DLD1 (cell line): ENCODE results near the gene FLT1.

Source experiments
- in situ Hi-C: cut with HindIII; loops from 2 replicates; pipeline ENCODE4 v1.10.0; 2017; ENCODE audit warnings: low sequenced_read_pairs

FLT1 gene

GRCh38 chr13:28464861-28465460, 30.0 kb downstream of the FLT1 start:
- in situ Hi-C loops: no loop called here

GRCh38 chr13:28463481-28463880, 31.4 kb downstream of the FLT1 start:
- in situ Hi-C loops: no loop called here

DNA sequence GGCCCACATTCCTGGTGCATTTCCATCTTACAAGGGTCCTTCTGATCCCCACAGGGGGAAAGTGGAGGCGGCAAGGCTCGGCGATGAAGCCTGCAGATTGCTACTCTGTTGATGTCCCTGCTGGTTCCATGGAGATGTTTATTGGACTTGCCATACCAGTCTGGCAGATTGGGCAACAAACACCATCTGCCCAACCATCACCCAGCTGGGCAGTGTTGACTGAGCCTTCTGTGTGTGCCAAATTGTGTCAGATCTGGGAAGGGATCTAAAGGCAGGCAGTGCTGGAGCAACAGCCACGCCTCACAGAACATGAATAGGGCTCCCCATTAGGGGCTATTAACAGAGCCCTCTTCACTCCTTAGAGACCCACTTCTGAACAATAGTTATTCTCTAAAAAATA, 35.0 kb downstream of the FLT1 start:
- in situ Hi-C loops: no loop called here

DNA sequence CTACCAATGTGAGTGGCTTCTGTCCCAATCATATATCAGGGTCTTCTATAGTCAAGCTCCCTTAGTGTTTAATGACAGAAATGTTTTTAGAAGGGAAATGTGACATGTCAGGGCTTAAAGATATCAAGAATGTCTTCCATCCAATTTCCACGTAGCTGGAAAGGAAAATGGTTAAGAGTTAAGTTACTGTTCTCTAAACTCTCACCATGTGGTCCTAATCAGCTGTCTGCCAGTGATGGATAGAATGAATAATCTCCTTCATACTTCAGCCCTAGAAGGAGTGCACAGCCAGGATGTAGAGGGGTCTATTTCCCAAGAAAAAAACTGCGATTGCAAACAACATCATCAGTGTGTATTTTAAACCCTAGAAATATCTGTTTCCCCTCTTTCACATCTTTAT, 36.3 kb downstream of the FLT1 start:
- in situ Hi-C loops: no loop called here

DNA sequence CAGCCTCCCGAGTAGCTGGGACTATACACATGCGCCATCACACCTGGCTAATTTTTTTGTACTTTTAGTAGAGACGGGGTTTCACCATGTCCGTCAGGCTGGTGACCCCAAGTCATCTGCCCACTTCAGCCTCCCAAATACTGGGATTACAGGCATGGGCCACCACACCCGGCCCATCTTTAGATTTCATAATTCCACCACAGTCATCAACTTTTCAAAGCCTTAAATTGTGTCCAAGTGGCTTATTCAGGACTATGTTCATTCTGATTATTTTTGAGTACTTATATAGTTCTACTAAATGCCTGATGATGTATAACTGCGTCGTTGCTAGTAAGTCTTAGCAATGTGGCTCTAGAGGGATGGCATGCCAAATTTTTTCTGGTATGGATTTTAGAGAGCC, 36.9 kb downstream of the FLT1 start:
- in situ Hi-C loops: no loop called here

DNA sequence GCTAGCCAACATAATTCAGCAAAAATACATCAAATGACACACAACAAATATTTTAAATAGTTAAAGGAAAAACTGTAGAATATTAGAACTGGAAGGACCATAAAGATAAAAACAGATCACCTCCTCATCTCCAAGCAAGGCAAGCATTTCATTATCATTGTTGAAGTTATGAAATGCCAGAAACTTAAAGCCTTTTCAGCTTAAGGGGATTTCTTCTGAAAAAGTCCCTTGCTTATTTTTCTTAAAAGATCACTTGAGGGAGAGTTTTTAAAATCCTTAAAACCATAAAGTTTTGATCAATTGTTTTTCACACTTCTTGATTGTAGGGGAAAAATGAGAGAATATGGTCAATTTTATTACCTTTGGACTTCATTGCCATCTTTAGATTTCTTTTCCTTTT, 37.4 kb downstream of the FLT1 start:
- in situ Hi-C loops: no loop called here

DNA sequence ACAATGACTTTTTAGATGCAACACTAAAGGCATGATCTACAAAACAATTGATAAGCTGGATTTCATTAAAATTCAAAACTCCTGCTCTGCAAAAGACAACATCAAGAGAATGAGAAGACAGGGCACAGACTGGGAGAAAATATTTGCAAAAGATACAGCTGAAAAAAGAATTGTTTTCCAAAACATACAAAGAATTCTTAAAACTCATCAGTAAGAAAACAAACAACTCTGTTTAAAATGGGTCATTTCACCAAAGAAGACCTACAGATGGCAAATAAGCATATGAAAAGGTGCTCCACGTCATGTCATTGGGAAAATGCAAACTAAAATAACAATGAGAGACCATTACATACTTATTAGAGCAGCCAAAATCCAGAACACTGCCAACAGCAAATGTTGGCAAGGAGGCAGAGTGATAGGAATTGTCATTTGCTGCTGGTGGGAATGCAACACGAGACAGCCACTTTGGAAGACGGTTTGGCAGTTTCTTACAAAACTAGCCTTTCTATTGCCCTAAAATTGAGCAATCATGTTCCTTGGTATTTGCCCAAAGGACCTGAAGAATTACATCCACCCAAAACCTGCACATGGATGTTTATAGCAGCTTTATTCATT, 39.2 kb downstream of the FLT1 start:
- in situ Hi-C loops: no loop called here

- in situ Hi-C loops: no loop called here
Observed at GRCh38 chr13:28452755-28453154, 42.2 kb downstream of the FLT1 start.

DNA sequence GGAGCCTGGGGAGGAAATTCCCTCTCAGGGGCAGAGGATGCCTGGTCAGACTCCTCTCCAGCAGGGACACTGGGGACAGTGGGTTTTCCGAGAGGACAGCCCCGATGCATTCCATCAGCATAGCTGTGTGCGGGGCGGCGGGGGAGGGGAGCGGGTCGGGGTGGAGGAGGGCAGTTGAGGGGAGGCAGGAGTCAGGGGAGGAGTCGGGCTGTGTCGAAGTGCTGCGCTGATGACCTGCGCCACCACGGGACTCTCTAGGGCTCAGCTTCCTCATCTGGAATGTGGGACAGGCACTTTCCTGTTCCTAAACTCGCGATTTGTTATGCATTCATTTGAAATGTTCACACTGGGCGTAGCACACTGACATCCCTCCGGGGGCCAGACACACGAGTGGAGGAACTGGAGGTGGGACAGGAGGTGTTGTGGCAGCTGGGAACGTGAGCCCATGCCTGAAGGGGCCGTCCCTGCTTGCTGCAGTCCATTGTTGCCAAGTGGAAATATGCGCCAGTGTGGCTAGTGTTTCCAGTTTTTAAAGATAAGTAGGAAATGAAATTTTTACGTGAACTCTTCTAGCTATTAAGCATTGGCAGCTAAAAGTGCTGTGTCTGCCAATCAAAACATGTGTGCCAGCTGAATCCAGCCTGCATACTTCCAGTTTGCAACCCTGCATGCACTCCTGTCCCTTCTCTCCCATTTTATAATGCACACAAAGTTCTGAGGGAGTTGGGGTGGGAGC, 43.3 kb downstream of the FLT1 start:
- in situ Hi-C loops: no loop called here

DNA sequence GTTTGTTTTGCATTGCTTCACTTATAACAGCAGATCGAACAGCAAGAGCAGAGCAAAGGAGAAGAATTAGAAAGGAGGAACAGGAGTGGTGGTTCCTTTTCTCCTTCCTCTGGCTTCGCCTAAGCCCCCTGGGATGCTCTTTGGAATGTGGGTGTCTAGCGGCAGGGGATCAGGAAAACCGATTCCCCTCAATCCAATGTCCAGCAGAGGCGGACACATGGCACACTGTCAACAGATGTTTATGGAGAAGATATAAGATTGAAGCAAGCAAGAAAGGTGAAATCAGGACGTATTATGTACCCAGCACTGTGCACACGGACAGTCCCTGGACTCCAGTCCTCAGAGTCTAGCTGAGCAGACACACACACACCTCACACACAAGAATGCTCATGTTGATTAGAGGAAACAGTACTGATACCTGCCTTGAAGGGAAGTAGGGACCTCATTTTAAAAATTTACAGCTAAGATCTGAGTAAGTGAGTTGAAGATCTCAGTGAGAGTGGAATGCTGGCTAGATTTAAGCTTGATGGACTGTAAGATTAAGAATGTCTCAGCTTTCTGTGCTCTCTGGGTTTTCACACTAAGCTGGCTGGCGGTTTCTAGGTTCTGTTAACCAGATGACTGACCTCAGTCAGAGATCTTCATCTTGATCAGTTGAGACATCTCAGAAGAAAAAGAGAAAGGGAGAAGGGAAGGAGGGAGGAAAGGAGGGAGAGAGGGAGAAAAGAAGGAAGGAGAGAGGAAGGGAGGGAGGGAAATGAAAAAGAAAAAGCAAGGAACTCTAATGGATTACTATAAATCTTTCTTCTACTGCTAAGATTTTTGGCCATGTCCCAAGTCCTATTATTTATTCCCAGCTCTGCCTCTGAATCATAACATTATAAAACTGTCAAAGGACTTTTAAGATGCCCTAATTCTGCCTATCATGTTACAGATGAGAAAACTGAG, 44.8 kb downstream of the FLT1 start:
- in situ Hi-C loops: no loop called here

DNA sequence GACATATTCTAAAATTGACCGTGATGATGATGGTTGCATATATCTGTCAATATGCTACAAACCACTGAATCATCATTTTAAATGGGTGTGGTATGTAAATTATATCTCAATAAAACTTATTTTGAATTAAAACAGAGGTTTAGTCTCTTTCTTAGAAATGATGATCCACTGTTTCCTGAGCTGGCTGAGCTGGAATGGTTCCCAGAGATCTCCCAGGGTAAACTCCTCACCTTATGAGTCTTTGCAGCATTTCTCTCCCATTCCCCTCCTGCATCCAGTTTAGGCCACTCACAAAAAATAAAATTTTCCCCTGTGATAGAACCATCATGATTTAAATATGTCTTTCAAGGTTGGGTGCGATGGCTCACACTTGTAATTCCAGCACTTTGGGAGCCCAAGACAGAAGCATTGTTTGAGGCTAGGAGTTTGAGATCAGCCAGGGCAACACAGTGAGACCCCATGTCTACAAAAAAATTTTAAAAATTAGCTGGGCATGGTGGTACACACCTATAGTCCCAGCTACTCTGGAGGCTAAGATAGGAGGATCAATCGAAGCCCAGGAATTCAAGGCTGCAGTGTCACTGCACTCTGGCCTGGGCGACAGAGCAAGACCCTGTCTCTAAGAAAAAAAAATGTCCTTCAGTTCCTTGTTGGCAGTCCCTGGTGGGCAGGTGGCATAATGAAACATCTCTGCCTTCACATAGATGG, 46.1 kb downstream of the FLT1 start:
- in situ Hi-C loops: no loop called here

DNA sequence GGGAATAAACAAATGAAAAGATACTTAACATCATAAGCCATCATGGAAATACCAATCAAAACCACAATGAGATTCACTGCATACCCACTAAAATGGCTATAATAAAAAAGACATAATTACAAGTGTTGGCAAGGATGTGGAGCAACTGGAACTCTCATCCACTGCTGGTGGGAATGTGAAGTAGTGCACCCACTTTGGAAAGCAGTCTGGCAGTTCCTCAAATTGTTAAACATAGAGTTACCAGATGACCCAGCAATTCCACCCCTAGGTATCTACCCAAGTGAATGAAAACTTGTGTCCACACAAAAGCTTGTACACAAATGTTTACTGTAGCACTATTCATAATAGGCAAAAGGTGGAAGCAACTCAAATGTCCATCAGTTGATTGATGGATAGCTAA, 46.9 kb downstream of the FLT1 start:
- in situ Hi-C loops: no loop called here

GRCh38 chr13:28447206-28447605, 47.7 kb downstream of the FLT1 start:
- in situ Hi-C loops: no loop called here

- in situ Hi-C loops: no loop called here
Observed at GRCh38 chr13:28442839-28443238, 52.1 kb downstream of the FLT1 start.

GRCh38 chr13:28441529-28441928, 53.4 kb downstream of the FLT1 start:
- in situ Hi-C loops: no loop called here

DNA sequence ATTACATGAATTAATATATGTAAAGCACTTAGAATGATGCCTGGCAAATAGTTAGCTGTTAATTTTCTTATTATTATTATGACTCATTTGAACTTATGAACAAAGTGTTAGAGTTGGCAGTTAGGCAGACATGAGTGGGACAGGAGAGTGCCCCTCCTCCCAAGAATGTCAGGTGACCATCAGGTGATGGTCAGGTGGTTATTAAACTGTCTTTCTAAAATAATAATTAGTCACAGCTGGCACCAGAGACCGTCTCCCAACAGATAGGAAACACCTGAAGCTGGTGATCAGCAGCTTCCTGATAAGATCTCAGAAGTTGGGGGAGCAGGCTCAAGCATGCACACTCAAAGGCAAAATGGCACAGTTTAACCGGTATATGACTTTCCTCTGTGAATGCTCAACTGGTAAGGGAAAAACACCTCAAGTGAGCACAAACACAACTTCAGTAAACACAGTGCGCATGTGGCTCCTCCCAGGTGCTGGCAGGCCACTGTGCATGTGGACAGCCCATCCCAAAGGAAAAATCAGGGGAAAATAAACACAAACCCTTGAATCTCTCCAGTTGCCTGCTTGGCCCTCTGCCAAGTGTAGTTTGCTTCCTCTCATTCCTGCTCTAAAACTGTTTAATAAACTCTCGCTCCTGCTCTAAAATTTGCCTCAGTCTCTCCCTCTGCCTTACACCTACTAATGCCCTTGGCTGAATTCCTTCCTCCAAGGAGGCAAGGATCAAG, 54.0 kb downstream of the FLT1 start:
- in situ Hi-C loops: no loop called here

GRCh38 chr13:28438598-28439334, 56.2 kb downstream of the FLT1 start:
- in situ Hi-C loops: no loop called here

DNA sequence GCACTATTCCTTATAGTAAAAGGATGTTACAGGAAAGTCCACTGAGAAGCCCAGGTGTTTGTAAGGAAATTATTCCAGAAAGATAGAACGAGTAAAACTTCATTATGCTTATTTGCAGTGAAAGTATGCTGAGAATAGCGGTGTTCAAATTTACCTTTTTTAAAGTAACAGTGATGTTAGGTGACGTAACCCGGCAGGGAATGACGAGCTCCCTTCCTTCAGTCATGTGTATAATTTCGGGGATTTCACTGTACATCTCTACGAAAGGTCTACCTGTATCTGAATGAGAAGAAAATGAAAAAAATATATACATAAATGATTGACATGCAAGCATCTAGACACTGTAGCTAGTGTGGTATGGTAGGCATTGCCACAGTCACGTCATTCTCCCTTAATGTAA, 56.9 kb downstream of the FLT1 start:
- in situ Hi-C loops: no loop called here

DNA sequence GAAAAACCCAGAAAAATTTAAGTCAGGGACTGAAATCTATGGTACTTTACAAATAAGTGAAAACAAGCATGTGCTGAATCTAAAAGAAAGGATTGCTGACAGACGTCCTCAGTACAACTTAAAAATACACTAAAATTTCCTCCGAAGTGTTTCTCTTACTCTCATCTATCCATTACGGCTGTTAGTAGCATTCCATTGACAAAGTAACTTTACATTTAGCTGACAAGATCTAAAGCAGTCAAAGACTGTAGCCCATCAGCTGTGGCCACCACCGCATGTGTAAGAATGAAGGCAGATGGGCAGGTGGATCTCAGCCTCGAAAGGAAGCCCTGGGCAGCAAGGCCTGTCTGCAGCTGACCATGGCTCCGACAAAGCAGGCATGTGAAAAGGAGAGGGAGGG, 59.0 kb downstream of the FLT1 start:
- in situ Hi-C loops: no loop called here
